Inflammatory macrophage treated with lipopolysaccharide for 4 hours (primary cell): ENCODE data around the gene TMEM108.

Experiments
- DNase-seq: peaks from one replicate; pipeline ENCODE4 v3.0.0-alpha.2; 2020

The TMEM108 gene

GRCh38 chr3:133367956-133368355 lies 329.8 kb downstream of the TMEM108 start:
- no peak for DNase-seq

- DNase-seq, result no peak
Measured at GRCh38 chr3:133368371-133369067, 330.3 kb downstream of the TMEM108 start.

DNA sequence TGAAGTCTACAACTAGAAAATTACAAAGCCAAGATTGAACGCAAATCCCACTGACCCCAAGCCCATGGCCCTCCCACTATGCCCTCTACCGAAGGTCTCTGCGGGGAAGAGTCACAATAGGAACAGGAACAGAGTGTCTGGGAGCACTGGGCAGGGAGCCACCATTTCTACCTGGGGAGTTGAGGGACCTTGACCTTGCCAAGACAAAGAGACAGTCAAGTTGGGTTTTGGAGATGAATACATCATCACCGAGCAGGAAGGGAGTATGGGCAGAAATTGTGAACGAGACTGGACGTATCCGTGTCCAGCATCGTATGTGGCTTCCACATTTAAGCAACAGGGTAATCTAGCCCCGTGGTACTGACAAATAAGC lies 330.9 kb downstream of the TMEM108 start:
- no peak for DNase-seq

DNA sequence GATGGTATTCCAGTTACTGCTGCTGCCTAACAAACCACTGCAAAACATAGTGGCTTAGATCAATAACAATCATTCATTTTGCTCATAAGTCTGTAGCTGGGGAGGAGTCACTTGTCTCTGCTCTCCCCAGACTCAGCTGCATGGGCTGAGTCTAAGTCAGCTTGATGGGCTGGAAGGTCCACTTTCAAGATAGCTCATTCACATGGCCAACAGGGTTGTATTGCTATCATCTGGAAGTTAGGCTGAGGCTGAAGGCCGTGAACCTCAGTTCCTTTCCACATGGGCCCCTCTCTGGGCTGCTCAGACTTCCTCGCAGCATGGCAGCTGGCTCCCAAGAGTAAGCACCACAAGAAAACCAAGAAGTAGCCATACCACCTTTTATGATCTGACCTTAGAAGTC lies 333.0 kb downstream of the TMEM108 start:
- no peak for DNase-seq

DNA sequence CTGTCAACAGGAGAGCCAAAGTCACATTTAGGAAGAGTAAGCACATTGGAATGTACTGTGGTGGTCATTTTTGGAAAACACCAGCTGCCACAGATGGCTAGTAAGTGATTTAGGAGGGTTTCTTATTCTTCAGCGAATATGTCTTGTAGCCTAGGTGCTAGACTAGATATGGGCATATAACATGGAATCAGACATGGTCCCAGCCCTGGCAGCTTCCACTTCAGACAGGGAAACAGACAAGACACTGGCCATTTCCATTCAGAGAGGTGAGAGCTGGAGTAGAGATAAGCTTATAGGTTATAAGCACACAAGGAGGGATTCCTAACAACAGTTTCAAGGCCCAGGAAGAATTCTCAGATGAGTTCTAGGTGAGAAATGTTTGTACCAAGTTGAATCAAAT lies 333.5 kb downstream of the TMEM108 start:
- no peak for DNase-seq

- no peak for DNase-seq
Measured at GRCh38 chr3:133374708-133375402, 336.7 kb downstream of the TMEM108 start.

DNA sequence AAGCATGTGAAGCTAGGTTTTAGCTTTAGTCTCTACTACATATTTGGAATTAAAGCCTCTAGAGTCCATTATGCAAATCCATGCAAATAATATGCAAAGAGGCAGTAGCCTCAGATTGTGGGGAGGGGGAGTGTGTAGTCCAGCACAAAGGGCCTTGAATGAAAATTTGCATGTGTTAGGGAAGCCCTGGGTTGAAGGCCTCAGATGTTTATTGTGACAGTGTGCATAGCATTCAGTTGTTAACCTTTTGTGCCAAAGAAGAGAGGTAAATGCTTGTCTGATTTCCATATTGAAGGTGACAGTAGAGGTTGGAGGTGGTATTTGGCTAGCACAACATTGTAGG lies 337.2 kb downstream of the TMEM108 start:
- DNase-seq, result no peak

DNA sequence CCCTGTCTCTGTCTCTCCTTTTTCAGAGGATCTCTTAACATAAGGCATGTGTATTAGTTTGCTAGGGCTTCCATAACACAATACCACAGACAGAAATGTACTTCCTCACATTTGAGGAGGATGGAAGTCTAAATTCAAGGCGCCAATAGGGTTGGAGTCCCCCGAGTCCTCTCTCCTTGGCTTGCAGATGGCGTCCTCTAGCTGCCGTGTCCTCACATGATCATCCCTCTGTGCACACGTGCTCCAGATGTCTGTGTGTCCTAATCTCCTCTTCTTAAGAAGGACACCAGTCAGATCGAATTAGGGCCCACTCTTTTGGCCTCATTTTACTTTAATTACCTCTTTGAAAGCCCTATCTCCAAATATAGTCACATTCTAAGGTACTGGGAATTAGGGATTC lies 338.6 kb downstream of the TMEM108 start:
- DNase-seq, result no peak

GRCh38 chr3:133377396-133377795 lies 339.2 kb downstream of the TMEM108 start:
- peak; percentile 36 for DNase-seq

- no peak for DNase-seq
Measured at GRCh38 chr3:133379926-133380325, 341.7 kb downstream of the TMEM108 start.

- DNase-seq, result no peak
Measured at GRCh38 chr3:133380481-133381225, 342.5 kb downstream of the TMEM108 start.

DNA sequence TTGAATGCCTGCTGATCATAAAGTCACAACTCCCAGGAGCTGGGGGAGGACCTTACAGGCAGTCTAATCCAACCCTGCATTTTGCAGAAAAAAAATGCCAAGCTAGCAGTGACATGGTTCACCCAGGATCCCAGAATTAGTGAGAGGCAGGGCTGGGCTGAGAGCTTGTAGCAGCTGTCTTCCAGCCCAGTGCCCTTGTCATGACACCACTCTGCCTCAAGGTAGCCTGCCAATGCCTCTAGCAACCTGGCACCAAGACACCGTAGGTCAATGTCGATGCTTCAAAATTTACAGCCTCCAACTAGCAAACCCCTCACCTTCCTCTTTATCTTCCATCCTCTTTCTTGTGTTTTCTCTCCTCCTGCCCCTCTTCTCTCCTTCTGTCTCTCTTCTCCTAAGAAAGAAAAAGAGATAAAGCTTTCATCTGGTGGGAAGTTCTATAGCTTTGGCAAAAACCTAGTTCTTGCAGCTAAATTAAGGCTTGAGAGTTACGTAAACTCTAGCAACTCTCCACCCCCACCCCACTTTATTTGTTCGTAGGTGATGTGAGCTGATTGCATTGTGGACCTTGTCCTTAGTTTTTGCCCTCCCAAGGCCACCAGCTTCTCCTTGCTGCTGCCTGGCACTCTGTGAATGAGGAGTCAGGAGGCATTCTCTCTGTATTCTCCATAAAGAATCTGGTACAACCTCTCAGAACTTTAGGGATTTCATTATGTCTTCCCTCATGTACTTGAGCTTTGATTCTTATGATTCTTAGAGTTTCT lies 343.3 kb downstream of the TMEM108 start:
- DNase-seq, result no peak

DNA sequence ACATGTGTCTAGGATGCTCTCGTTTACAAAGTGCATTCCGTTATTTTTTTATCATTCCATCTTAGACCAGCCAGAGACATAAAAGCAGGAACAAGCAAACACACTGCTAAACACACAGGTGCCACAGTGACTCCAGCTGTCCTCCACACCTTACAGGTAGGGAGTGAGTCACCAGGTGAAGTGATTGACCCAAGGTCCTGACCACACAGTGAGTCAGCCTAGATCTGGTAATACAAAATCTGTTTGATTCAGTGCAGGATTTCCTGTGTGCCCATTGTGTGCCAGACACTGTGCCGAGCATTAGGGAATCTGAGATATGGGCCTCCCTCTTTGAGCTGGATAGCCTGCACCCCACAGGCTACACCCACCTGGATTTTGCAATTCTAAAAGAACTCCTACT lies 345.0 kb downstream of the TMEM108 start:
- DNase-seq, result no peak

- no peak for DNase-seq
Measured at GRCh38 chr3:133383741-133384140, 345.6 kb downstream of the TMEM108 start.

DNA sequence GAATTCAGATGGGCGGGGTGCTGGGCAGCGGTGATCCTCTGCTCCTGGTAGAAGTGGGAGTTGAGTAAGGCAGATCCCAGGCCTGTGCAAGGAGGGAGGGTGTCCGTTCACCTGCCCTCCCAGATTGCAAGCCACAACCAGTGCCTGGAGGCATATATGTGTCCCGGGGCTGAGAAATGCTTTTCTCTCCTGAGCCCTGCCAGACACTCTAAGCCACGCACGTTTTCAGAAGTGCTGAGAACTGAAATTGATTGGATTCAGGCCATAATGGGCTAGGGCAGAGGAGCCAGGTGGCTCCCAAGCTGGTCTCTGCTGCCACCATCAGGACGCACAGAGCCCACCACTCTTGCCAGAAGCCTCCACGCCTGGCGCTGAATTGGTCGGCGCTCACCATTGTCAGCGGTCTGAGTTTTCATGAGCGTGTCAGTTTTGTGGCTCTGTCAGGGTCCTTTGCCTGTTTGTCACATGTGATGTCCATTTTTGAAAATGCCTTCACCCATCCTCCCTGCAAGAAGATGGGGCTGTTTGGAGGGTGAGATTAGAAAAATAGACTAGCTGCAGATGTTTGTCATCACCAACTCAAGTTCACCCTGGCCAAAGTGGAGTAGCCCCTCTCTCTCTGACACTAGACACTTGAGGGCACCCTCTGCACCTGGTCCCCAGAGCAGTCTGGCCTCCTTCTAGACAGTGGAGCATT lies 346.3 kb downstream of the TMEM108 start:
- DNase-seq, result peak; percentile 4

DNA sequence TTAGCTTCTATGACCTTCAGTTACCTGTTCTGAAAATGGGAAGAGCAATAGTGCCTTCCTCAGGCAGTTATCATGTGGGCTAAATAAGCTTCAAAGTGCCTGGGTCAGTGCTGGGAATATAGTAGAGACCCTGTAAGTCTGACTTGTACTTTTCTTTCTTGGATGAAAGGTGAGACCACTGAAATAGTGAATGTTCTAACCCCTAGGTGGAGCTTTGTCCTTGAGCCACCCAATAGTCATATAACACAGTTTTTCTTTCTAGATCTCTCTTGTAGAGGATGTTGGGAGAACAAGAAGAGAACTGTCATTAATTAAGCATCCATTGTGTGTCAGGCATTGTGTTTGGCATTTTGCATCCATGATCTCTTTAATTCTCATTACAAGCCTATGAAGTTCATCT lies 348.7 kb downstream of the TMEM108 start:
- no peak for DNase-seq

- no peak for DNase-seq
Measured at GRCh38 chr3:133387341-133387740, 349.1 kb downstream of the TMEM108 start.

DNA sequence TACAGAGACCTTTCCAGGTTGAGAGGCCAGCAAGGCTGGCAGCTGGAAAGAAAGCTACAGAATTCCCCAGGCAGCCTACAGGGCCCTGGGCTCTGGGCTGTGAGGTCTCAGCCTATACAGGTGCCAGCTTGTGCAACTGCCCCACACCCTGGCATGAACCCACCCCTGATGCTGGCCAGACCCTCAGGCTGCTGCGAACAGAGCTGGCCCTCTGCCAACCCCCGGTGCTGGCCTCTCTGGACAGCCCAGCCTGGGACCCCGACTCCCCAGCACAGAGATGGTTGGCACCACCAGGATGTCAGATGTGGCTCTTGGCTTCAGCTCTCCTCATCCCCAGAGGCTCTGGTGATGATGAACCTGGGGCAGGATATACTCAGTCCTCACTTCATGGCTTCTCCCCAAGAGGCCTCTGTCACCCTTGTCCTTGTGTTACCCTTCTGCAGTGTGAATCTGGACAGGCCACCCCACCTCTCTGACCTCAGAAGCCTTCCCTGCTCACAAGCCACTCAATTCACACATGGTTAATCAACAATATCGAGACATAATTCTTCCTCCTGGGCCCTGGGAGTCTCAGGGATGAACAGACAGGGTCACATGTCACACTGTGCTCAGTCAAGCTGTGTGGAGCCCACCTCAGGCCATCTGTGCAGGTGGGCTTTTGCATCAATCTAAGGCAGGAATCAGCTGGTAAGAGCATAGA lies 350.7 kb downstream of the TMEM108 start:
- DNase-seq, result no peak

DNA sequence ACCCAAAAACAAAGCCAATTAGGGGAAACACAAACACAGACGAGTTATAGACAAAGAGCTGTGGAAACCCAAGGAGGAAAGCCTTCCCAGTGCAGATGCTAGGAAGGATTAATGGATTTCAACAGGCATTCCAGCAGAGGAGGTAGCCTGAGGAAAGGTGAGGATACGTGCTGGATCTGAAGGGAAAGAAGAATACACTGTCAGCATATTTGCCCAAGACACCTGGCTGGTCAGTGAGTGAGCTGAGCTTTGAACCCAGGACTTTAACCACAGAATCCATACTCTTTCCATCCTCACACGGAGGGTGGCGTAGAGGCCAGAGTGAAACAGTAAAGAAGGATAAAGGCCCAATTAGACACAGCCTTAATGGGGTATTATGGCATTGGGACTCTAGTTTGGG lies 352.5 kb downstream of the TMEM108 start:
- DNase-seq, result no peak

DNA sequence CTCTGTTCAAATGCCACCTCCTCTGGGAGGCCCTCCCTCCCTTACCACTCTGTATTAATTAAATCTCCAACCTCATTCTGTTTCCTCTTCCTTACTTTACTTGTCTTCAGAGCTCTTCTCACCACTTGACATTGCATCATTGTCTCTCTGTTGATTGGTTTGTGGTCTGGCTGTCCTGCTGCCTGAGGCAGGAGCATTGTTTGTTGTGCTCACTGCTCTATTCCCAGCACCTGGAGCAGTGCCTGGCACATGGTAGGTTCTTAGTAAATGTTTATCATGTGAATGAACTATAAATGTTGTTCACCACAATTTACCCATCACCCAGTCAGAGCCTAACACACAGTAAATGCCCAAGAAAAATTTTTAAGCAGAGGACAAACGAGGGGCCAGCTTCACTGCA lies 355.0 kb downstream of the TMEM108 start:
- DNase-seq, result no peak

DNA sequence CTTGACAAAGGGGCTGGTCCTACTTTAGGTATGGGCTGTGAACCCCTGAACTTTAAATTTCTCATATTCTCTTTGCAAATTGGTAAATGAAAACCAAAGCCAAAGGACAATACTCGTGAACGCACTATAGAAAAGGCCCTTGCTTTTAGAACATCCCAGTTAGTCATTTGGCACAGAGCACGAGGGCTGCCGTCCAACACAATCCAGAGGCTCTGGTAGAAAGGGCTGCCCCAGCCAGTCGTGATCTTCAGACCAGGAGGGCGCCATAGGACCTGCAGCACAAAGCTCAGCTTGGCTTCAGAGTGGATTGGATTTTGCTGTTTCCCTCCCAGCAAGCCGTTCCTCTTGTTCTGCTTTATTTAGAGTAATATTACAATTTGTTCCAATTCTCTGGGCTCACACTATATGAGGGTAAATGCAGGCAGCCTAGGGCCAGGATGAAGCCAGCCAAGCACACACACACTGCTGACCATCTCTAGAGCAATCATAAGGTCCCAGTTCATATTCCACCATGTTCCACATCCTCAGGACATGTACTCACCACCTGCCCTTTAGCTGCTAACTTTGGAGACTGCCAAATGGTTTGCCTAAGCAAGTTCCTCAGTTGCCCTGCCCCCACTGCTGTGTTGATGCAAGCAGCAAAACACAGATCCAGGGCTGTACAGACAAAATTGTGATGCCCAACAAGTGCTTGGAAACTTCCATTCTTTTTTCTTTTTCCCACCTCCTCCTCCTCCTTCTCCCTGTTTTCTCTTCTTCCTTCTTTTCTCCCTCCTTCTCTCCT lies 355.7 kb downstream of the TMEM108 start:
- DNase-seq, result no peak
